ENCODE measurements around the gene ATP11A. TPM values are rescaled to one million over a fixed set of nuclear protein-coding genes. Genes with fewer than 3 reads are reported as not detected.

ATP11A gene
- total RNA-seq, 1 experiment from 2014 or later: 41.2 TPM

DNA sequence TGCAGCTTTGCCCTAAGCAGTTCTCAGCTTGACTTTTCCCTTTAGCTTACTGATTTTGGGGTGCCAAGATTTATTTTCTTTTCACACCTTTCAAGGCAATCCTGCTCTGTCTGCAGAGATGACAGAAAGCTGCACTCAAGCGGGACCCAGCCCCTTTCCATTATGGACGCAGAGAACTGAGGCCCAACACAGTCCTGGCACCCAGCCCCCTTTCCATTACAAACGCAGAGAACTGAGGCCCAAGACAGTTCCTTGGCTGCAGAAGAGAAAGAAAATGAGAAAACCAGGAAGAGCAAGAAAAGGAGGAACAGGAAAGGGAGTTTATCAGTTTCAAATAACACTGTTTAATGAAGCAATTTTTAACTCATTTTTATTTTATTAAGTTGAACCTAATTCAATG, 36.8 kb upstream of the ATP11A start:
- DNase-seq (ENCODE audit: unreplicated experiment): no peak
- TF ChIP-seq, protein P1, sequence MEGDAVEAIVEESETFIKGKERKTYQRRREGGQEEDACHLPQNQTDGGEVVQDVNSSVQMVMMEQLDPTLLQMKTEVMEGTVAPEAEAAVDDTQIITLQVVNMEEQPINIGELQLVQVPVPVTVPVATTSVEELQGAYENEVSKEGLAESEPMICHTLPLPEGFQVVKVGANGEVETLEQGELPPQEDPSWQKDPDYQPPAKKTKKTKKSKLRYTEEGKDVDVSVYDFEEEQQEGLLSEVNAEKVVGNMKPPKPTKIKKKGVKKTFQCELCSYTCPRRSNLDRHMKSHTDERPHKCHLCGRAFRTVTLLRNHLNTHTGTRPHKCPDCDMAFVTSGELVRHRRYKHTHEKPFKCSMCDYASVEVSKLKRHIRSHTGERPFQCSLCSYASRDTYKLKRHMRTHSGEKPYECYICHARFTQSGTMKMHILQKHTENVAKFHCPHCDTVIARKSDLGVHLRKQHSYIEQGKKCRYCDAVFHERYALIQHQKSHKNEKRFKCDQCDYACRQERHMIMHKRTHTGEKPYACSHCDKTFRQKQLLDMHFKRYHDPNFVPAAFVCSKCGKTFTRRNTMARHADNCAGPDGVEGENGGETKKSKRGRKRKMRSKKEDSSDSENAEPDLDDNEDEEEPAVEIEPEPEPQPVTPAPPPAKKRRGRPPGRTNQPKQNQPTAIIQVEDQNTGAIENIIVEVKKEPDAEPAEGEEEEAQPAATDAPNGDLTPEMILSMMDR (IDR thresholded peaks at IDR 0.05; ENCODE audit: unreplicated experiment): no peak
- H3K36me3 Mint-ChIP-seq (ENCODE audit: insufficient read depth, unreplicated experiment): no peaks in the 10 kb centered on the region
- no peak overlapping the region for H3K27ac Mint-ChIP-seq (ENCODE audit: low read depth, unreplicated experiment)
- H3K9me3 Mint-ChIP-seq (ENCODE audit: unreplicated experiment): no peaks in the 10 kb centered on the region
- intact Hi-C loops (cut with micrococcal nuclease): no loop called here
- CTCF ChIA-PET: interaction anchor here (0.5 to 0.6 kb wide), 2 partner anchors 67 to 227 kb away, joined by 4 read pairs; no protein-coding TSS in a partner anchor
- no peaks in the 10 kb centered on the region for H3K27me3 Mint-ChIP-seq (ENCODE audit: insufficient read depth, unreplicated experiment)
- H3K4me3 Mint-ChIP-seq (ENCODE audit: unreplicated experiment): no peak overlapping the region
- no TSS peak for BruUV-seq (replicated peaks)
- H3K4me1 Mint-ChIP-seq (ENCODE audit: insufficient read depth, unreplicated experiment): peaks cover 12% of the 10 kb centered on the region
- POLR2A ChIA-PET: no interaction called here

DNA sequence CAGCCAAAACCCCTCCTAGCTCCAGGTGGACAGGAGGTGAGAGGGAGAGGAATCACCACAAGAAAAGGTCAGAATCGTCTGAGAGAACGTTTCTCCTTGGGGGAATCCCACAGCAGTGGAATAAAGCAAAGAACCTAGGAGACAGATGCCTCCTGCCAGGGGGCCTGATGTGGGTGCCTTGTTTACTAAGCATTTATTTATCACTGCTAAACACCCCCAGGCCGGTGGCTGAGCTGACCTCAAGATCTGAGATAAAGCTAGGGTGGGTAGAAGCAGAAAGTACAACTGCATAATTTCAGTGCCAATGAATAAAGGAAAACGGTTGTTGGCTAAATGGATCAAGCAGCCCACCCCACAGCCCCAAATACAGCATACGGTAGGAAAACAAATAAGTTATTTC, 33.9 kb upstream of the ATP11A start:
- Mint-ChIP-seq H3K27me3 (ENCODE audit: insufficient read depth, unreplicated experiment) (no peaks in the 10 kb centered on the region), H3K4me1 (ENCODE audit: insufficient read depth, unreplicated experiment) (peaks cover 24% of the 10 kb centered on the region), H3K9me3 (ENCODE audit: unreplicated experiment) (no peaks in the 10 kb centered on the region), H3K27ac (ENCODE audit: low read depth, unreplicated experiment) (no peak overlapping the region), H3K36me3 (ENCODE audit: insufficient read depth, unreplicated experiment) (no peaks in the 10 kb centered on the region), H3K4me3 (ENCODE audit: unreplicated experiment) (no peak overlapping the region)
- TF ChIP-seq, protein P1 (IDR thresholded peaks at IDR 0.05; ENCODE audit: unreplicated experiment): no peak
- ChIA-PET POLR2A (no interaction called here), CTCF (interaction anchor here (0.6 kb wide), 1 partner anchor 101 kb away, joined by 3 read pairs; no protein-coding TSS in a partner anchor)
- no TSS peak for BruUV-seq (replicated peaks)
- no peak for DNase-seq (ENCODE audit: unreplicated experiment)
- intact Hi-C loops (cut with micrococcal nuclease): no loop called here

DNA sequence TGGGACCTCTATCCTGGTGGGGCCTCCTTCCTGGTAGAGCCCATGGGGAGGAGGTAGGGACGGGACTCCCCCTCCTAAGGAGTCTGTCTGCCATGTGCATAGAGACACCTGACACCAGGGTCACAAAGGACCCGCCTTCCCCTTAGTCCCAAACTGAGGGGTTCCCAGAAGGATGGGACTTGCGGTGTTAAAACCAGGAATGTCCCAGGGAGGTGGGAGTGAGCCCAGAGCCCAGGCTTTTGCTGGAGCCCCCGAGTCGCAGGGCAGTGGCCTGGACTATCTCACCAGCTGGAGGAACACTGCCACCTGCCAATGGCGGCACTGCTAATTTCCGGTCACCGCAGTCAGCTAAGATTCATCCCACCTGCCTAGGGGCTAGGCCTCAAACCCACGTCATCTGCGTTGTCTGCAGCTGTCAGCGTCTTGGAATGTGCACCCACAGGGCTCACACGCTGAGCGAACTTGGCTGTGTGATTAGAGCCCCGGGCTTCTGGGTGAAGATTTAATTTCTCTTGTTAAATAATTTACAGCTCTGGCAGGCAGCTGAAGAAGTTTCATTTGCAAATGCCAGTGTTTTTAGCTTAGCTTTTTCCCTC, 31.9 kb upstream of the ATP11A start:
- POLR2A ChIA-PET: interaction anchor here (0.7 to 1.1 kb wide), 2 partner anchors 54 to 239 kb away, joined by 3 to 6 read pairs; no protein-coding TSS in a partner anchor
- Mint-ChIP-seq H3K36me3 (ENCODE audit: insufficient read depth, unreplicated experiment) (no peaks in the 10 kb centered on the region), H3K9me3 (ENCODE audit: unreplicated experiment) (no peaks in the 10 kb centered on the region), H3K4me1 (ENCODE audit: insufficient read depth, unreplicated experiment) (peaks cover 14% of the 10 kb centered on the region), H3K27me3 (ENCODE audit: insufficient read depth, unreplicated experiment) (no peaks in the 10 kb centered on the region), H3K27ac (ENCODE audit: low read depth, unreplicated experiment) (peak overlapping the region; percentile 85), H3K4me3 (ENCODE audit: unreplicated experiment) (no peak overlapping the region)
- DNase-seq (ENCODE audit: unreplicated experiment): peak; percentile 66
- BruUV-seq (replicated peaks): no TSS peak
- intact Hi-C loops (cut with micrococcal nuclease): no loop called here
- TF ChIP-seq, protein P1 (IDR thresholded peaks at IDR 0.05; ENCODE audit: unreplicated experiment): no peak
- CTCF ChIA-PET: interaction anchor here (0.6 to 0.9 kb wide), 2 partner anchors 18 to 219 kb away, joined by 3 read pairs; no protein-coding TSS in a partner anchor

DNA sequence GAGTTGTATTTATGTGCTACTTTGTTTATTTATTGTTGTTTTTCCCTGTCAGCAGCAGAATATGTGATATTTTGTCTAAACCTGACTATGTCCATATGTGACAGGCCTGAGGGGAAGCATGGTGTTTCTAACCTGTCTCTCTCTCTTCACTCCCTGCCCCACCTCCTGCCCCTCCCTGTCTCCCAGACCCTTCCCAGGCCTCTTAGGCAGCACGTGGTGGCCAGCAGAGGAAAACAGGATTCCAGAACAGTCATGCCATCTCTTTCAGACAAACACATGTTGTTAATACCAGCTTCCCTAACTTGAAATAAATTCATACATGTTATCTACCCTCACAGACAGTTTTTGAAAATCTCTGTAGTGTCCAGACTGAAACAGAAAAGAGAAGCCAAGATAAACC, 31.0 kb upstream of the ATP11A start:
- intact Hi-C loops (cut with micrococcal nuclease): no loop called here
- H3K4me3 Mint-ChIP-seq (ENCODE audit: unreplicated experiment): no peak overlapping the region
- no peak for DNase-seq (ENCODE audit: unreplicated experiment)
- no peaks in the 10 kb centered on the region for H3K36me3 Mint-ChIP-seq (ENCODE audit: insufficient read depth, unreplicated experiment)
- H3K9me3 Mint-ChIP-seq (ENCODE audit: unreplicated experiment): no peaks in the 10 kb centered on the region
- peaks cover 12% of the 10 kb centered on the region for H3K4me1 Mint-ChIP-seq (ENCODE audit: insufficient read depth, unreplicated experiment)
- ChIA-PET POLR2A (interaction anchor here (0.5 to 1.4 kb wide), 7 partner anchors 30 to 325 kb away, joined by 3 to 6 read pairs (median 4); no protein-coding TSS in a partner anchor), CTCF (interaction anchor here (0.6 to 0.9 kb wide), 2 partner anchors 19 to 171 kb away, joined by 3 to 4 read pairs; no protein-coding TSS in a partner anchor)
- H3K27ac Mint-ChIP-seq (ENCODE audit: low read depth, unreplicated experiment): peak overlapping the region; percentile 85
- TF ChIP-seq, protein P1 (IDR thresholded peaks at IDR 0.05; ENCODE audit: unreplicated experiment): no peak
- BruUV-seq (replicated peaks): no TSS peak
- no peaks in the 10 kb centered on the region for H3K27me3 Mint-ChIP-seq (ENCODE audit: insufficient read depth, unreplicated experiment)

All from MCF 10A (cell line).